Occipital lobe (tissue), 2 donors: ENCODE results near the gene GPLD1. TPM values are rescaled to one million over a fixed set of nuclear protein-coding genes. Genes with fewer than 3 reads are reported as not detected.
A peak's percentile ranks its signal among the peaks of the same experiment; 100 is the strongest.
"Not testable (repeated sequence)": the region's sequence is repeated elsewhere in the genome, so short reads cannot be mapped to it uniquely, and the experiment has no call there.

Experiments used
- DNase-seq: peaks from one replicate; lab custom pipeline; 2025; lab: John Stamatoyannopoulos, UW
- total RNA-seq: library from RNA; depleted of rRNA; stranded (reverse); fragments of >200 nt; gene quantifications from one replicate; pipeline ENCODE4 v1.2.3, GENCODE V29; 2014

The GPLD1 gene
- total RNA-seq, 1 donor from 2014 or later = 12.6 TPM

- no peak for DNase-seq
These were observed 69.9 kb downstream of the GPLD1 start for GRCh38 chr6:24419526-24419925.

GRCh38 chr6:24415753-24416152 lies 73.6 kb downstream of the GPLD1 start:
- DNase-seq = no peak

- DNase-seq = not testable (repeated sequence)
These were observed 74.8 kb downstream of the GPLD1 start for GRCh38 chr6:24414531-24414930.

DNA sequence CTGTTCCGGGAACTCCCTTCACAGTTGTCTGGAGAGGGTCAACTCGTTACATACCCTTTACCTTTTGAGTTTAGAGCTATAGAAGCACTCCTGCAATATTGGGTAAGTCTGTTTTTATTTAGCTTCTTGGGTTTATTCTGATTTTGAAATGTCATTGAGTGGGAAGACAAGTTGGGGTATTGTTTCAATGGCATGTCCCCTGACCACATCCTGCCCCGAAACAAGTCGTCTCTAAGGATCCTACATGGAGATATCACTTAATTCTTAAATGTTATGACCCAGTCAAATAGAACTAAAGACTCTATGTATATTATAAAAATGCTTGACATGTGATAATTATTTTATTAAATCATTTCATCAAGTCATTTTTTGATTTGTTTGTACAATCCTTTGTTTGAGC lies 77.1 kb downstream of the GPLD1 start:
- DNase-seq = no peak

DNA sequence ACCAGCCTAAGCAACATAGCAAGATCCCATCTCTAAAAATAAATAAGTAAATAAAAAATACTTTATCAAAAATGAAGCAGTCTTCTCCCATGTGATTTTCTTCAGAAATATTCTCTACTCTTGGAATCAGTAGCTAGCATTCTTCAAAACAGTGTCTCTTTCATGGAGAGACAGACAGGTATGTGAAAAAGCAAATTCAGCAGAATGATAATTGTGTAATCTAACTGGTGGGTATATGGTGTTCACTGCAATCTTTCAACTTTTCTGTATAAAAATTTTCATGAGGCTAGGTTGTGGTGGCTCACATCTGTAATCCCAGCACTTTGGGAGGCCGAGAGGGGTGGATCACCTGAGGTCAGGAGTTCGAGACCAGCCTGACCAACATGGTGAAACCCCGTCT lies 78.8 kb downstream of the GPLD1 start:
- DNase-seq = no peak

GRCh38 chr6:24408719-24409410 lies 80.5 kb downstream of the GPLD1 start:
- DNase-seq = no peak

DNA sequence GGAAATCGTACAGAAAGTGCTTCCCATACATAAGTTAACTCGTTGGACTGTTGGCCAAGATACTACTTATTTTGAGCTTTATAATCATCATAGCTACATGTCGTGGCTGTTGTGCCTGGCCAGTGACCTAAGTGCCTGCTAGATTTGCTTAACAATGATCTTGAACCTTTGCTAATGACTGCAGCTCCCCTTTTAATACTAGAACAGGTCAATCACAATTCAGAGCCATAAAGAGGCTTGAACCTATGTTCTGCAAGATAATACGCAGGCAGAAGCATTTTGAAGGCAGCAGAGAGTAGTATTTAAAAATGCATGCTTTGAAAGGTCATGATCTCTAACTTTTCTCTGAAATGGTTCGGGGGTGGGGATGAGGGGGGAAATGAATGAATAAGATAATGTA lies 84.1 kb downstream of the GPLD1 start:
- no peak for DNase-seq

GRCh38 chr6:24403501-24403824 lies 85.9 kb downstream of the GPLD1 start:
- no peak for DNase-seq

DNA sequence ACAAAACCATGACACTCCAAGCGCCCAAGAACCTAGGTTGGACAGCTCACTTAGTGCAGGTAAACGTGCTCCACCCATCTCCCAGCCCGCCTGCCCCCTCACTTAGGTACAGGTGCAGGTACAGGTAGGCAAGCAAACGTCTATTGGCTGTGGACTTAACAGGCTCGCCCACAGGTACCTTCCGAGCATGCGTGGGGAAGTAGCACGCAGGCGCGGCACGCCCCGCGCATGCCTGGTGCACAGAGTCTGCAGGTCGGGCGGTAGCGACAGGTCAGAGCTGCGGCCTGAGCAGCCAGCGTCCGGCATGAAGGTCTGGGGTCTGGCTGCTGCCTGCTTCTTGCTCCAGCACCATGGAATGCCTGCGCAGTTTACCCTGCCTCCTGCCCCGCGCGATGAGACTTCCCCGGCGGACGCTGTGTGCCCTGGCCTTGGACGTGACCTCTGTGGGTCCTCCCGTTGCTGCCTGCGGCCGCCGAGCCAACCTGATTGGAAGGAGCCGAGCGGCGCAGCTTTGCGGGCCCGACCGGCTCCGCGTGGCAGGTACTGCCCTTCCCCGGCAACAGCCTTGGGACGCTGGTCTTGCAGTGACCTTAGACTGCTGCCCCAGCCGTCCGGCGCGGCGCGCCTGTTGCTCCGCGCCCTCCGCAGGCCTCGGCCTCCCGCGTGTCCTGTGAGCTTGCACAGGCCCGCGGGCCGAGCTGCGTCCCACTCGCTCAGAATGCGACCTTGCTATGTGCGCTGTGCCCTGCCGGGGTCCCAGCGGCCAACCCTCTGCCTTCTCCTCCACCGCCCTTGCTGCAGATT lies 86.5 kb downstream of the GPLD1 start, which contains the start of gene MRS2:
Gene MRS2, plus strand, starts transcription at position 240 of the 804 bp plus-strand sequence. Its CDS starts 111 bp downstream, at position 351.
- DNase-seq = peak; percentile 91

DNA sequence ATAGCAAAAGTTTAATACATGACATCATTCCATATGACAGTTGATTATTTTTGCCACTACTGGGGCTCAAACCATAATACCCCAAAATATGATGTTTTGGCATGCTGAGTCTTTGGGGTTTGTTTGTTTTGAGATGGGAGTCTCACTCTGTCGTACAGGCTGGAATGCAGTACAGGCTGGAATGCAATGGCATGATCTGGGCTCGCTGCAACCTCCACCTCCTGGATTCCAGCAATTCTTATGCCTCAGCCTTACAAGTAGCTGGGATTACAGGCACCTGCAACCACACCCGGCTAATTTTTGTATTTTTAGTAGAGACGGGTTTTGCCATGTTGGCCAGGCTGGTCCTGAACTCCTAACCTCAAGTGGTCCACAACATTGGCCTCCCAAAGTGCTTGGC lies 87.9 kb downstream of the GPLD1 start:
- DNase-seq = no peak

GRCh38 chr6:24400045-24401039 lies 89.0 kb downstream of the GPLD1 start:
- DNase-seq = not testable (repeated sequence)

DNA sequence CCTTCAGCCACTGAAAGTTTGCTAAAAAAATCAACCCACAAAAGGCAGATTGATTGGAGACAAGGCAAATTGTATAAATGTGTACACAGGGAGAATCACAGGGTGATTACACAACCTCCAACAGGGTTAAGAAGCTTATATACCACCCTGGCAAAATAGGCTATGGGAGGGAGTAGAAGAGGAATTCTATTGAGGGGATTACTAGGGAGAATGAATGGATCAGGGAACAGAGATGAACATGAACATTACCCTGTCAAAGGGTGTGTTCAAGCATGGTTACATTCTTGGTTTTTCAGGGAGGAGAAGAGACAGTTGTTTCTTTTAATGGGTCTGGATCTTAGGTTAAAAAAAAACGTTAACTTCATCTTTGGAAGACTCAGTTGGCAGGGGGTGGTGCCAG lies 91.7 kb downstream of the GPLD1 start:
- no peak for DNase-seq

DNA sequence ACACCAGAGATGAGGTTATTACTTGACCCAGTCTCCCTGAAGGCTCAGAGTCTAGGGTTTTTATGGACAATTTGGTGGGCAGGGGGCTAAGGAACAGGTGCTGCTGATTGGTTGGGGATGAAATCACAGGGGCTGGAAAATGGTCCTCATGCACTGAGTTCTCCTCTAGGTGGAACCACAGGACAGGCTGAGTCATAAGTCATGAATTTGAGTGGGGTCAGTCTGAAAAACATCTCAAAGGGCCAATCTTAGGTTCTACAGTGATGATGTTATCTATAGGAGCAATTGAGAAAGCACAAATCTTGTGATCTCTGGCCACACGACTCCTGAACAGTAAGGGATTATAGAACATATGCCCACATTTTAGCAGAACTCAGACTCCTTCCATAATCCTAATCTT lies 92.6 kb downstream of the GPLD1 start:
- DNase-seq = no peak

DNA sequence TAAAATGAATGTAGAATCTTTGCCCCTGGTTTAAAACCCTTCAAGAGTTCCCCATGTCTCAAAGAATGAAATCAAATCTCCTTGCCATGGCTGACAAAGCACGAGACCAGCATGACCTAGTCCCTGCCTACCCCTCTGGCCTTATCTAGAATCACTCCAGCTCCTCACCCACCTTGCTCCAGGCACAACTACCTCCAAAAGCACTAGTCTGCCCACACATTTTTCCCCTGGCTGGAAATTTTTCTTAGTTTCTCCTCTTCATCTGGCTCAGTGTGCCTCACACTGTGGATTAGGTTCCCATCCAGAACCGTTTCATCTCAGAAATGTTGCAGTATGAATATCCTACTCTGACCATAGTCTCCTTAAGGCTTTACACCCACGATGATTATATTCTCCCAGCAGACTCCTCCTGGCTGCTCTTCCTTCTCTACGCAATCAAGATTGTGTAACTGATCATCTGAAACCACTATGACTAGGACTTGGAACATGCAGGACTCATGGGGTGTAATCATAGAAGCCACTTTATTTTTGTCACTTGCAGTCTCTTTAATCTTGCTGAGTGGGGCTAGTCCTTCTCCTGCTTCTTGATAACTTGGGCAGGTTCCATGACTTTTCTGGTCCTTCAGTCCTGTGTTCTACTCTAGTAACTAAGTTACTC lies 94.5 kb downstream of the GPLD1 start:
- peak; percentile 9 for DNase-seq

DNA sequence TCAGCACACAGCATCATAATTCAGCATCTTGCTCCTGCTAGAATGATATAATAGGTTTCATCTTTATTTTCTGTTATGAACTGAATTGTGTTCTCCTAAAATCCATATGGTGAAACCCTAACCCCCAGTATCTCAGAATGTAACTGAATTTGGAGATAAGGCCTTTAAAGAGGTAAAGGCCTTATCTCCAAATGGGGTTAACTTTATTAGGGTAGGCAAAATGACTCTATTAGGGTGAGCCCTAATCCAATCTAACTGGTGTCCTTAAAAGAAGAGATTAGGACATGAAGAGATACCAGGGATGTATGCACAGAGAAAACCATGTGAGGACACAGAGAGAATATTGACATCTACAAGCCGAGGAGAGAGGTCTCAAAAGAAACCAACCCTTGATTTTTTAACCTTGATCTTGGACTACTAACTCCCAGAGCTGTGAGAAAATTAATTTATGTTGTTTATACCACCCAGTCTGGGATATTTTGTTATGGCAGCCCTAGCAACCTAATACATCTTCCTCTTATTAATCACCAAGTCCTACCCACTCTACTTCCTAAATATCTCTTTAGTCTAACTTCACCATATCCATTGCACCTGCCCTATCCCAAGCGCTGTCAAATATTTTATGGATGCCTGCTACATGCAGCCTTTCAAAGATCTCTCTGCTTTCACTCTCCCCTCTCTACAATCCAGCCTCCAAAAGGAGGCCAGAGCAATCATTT lies 95.2 kb downstream of the GPLD1 start:
- no peak for DNase-seq

DNA sequence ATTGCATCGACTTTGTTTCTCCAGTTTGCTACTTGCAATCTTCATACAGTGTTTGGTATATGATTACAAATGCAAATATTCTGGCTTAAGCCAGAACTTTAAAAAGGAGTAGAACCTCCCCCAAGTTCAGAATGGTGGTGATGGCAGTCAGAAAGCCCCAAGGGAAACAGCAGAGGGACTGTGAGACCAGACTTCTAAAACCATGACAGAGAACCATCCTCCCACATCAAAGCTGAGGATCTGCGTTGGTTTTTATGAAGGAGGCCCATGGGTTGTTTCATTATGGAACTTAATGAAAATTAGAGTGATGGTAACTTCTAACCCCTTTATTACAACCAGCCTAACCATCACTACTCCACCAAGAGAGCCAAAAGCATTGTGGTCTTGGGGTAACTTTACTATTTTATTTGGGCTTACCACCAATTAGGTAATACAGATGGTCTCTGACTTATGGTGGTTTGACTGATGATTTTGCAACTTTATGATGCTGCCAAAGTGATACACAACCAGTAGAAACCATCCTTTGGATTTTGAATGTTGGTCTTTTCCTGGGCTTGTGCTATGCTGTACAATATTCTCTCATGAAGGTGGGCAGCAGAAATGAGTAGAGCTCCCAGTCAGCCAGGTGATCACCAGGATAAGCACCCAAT lies 97.5 kb downstream of the GPLD1 start:
- no peak for DNase-seq

DNA sequence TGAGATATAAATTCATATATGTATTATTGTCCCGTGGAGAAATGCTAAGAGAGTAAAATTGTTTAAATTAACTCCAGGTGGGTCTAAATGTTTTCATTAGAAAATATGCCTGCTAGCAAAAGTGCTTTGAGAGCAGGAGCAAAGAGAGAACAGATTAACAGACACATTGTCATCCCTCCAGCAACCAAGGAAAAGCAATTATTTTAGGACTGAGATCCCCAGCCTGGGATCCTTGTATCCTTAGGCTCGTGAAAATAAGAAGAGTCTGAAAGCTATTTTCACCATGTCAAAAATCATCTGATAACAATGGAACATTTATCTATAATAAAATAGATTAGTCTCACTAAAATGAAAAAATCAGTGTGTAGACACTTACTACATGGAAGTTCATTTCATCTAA lies 98.2 kb downstream of the GPLD1 start:
- DNase-seq = no peak

- no peak for DNase-seq
These were observed 101.6 kb downstream of the GPLD1 start for GRCh38 chr6:24387818-24388217.

- DNase-seq = no peak
These were observed 103.7 kb downstream of the GPLD1 start for GRCh38 chr6:24385536-24386269.
